Smooth muscle cell (in vitro differentiated cells): Measurements from ENCODE around the gene MAST4. TPM values are rescaled to one million over a fixed set of nuclear protein-coding genes. Genes with fewer than 3 reads are reported as not detected.

Experiments
- DNase-seq: peaks from one replicate; lab custom pipeline; 2025; ENCODE audit not compliant: unreplicated experiment; lab: John Stamatoyannopoulos, UW
- H2AFZ ChIP-seq: fragments of 200-600 bp; sonication (generic); 2 replicates; pipeline ENCODE4 v1.6.0; 2016; ENCODE audit warnings: antibody characterized with exemption, low read depth, mild to moderate bottlenecking
- H3F3A ChIP-seq: fragments of 200-600 bp; sonication (generic); 2 replicates; pipeline ENCODE4 v1.6.0; 2017; ENCODE audit warnings: antibody characterized with exemption, low read depth
- H3K27ac ChIP-seq: fragments of 200-600 bp; sonication (generic); 2 replicates; pipeline ENCODE4 v1.5.1; 2016; ENCODE audit warnings: low read depth, mild to moderate bottlenecking
- H3K27me3 ChIP-seq: fragments of 200-600 bp; sonication (generic); 2 replicates; pipeline ENCODE4 v1.6.1; 2016; ENCODE audit warnings: low read depth, mild to moderate bottlenecking
- H3K36me3 ChIP-seq: fragments of 200-600 bp; sonication (generic); 2 replicates; pipeline ENCODE4 v1.5.1; 2016; ENCODE audit warnings: low read depth
- H3K4me1 ChIP-seq: fragments of 200-600 bp; sonication (generic); 2 replicates; pipeline ENCODE4 v1.5.1; 2016; ENCODE audit warnings: low read depth
- H3K4me2 ChIP-seq: fragments of 200-600 bp; sonication (generic); 2 replicates; pipeline ENCODE4 v1.6.0; 2016; ENCODE audit warnings: mild to moderate bottlenecking
- H3K4me3 ChIP-seq: fragments of 200-600 bp; sonication (generic); 2 replicates; pipeline ENCODE4 v1.5.1; 2016; ENCODE audit warnings: mild to moderate bottlenecking
- H3K79me2 ChIP-seq: fragments of 200-600 bp; sonication (generic); 2 replicates; pipeline ENCODE4 v1.6.0; 2016; ENCODE audit warnings: low read depth, mild to moderate bottlenecking
- H3K9ac ChIP-seq: fragments of 200-600 bp; sonication (generic); 2 replicates; pipeline ENCODE4 v1.6.0; 2016; ENCODE audit warnings: low read depth
- H3K9me3 ChIP-seq: fragments of 200-600 bp; sonication (generic); replicated peaks from 2 replicates; pipeline ENCODE4 v1.5.1; 2016; ENCODE audit warnings: low read depth
- H4K20me1 ChIP-seq: fragments of 200-600 bp; sonication (generic); 2 replicates; pipeline ENCODE4 v1.6.0; 2016; ENCODE audit warnings: low read depth
- CTCF ChIP-seq: fragments of 200-600 bp; sonication (generic); IDR thresholded peaks from 2 replicates; pipeline ENCODE4 v1.5.1; 2017; ENCODE audit warnings: borderline replicate concordance, mild to moderate bottlenecking, antibody characterized with exemption; ENCODE audit not compliant: insufficient read depth, poor library complexity, severe bottlenecking
- WGBS: methylation state at CpG from one replicate; pipeline ENCODE4 v1.1.7; 2016; ENCODE audit warnings: low lambda C conversion rate; 5-methylcytosine and 5-hydroxymethylcytosine counted together
- polyA plus RNA-seq: library from polyadenylated mRNA; unstranded; fragments of >200 nt; fragmentation: Nextera tagmentation; extraction: Ambion mirVana; gene quantifications from 2 replicates; pipeline ENCODE4 v1.2.1, GENCODE V29; 2016
- total RNA-seq: library from RNA; depleted of rRNA; stranded (reverse); fragments of >200 nt; gene quantifications from 2 replicates; pipeline ENCODE4 v1.2.3, GENCODE V29; 2014

MAST4 gene
- total and polyA plus RNA-seq, 2 experiments from 2014 or later = 6.3 to 24.0 TPM

GRCh38 chr5:66757219-66757833 lies 161.1 kb downstream of the MAST4 start:
- no peaks in the 10 kb centered on the region for H3K9me3 ChIP-seq
- H4K20me1 ChIP-seq = no peaks in the 10 kb centered on the region
- 57% methylated on average over 5 of the region's 5 CpGs for WGBS
- H3K27ac ChIP-seq = no peak overlapping the region
- no peaks in the 10 kb centered on the region for H3K36me3 ChIP-seq
- no peak overlapping the region for H2AFZ ChIP-seq
- H3K4me2 ChIP-seq = no peak overlapping the region
- peak; percentile 72 for TF ChIP-seq CTCF
- DNase-seq = no peak
- no peaks in the 10 kb centered on the region for H3K4me1 ChIP-seq
- no peak overlapping the region for H3K4me3 ChIP-seq
- H3K27me3 ChIP-seq = no peaks in the 10 kb centered on the region
- H3F3A ChIP-seq = no peaks in the 10 kb centered on the region
- H3K79me2 ChIP-seq = no peaks in the 10 kb centered on the region
- no peak overlapping the region for H3K9ac ChIP-seq

GRCh38 chr5:66757834-66758371 lies 161.7 kb downstream of the MAST4 start:
- Histone ChIP-seq H3K36me3 (no peaks in the 10 kb centered on the region), H3K9ac (no peak overlapping the region), H3K27ac (no peak overlapping the region), H4K20me1 (no peaks in the 10 kb centered on the region), H3K4me1 (no peaks in the 10 kb centered on the region), H3K9me3 (no peaks in the 10 kb centered on the region), H3F3A (no peaks in the 10 kb centered on the region), H3K79me2 (no peaks in the 10 kb centered on the region), H2AFZ (no peak overlapping the region), H3K27me3 (no peaks in the 10 kb centered on the region), H3K4me3 (no peak overlapping the region), H3K4me2 (no peak overlapping the region)
- whole genome bisulfite sequencing = 58% methylated on average over 3 of the region's 3 CpGs
- no peak for TF ChIP-seq CTCF
- DNase-seq = no peak

GRCh38 chr5:66769030-66769733 lies 173.0 kb downstream of the MAST4 start:
- Histone ChIP-seq H3K27ac (no peak overlapping the region), H3K27me3 (no peaks in the 10 kb centered on the region), H3K9ac (no peak overlapping the region), H3K4me2 (no peak overlapping the region), H4K20me1 (no peaks in the 10 kb centered on the region), H3F3A (no peaks in the 10 kb centered on the region), H3K9me3 (no peaks in the 10 kb centered on the region), H3K36me3 (no peaks in the 10 kb centered on the region), H3K4me3 (no peak overlapping the region), H3K79me2 (no peaks in the 10 kb centered on the region), H2AFZ (no peak overlapping the region), H3K4me1 (no peaks in the 10 kb centered on the region)
- no peak for DNase-seq
- no peak for TF ChIP-seq CTCF
- WGBS = 88% methylated on average over 9 of the region's 9 CpGs
